ENCODE data around the gene TBX10. TPM values are rescaled to one million over a fixed set of nuclear protein-coding genes. Genes with fewer than 3 reads are reported as not detected.

TBX10 gene
- total and polyA plus RNA-seq, 7 donors: 0.01 TPM; not detected in 6

GRCh38 chr11:67614730-67615714 is 24.5 kb downstream of the TBX10 start:
- intact Hi-C loops (cut with DNase I): loop anchor here in 1 of 2 donors (5.0 kb wide), 1 partner anchor 42 kb away; no protein-coding TSS in a partner anchor
- Histone ChIP-seq H3K36me3 (ENCODE audit: insufficient read depth in 1 of 2, low read depth in 1 of 2) (peaks cover 6 to 36% of the 10 kb centered on the region in 2 donors), H3K27ac (no peak overlapping the region), H3K27me3 (ENCODE audit: insufficient read depth in 3 of 3, low read length in 2 of 3) (peaks cover 0 to 8% (median 0%) of the 10 kb centered on the region in 3 donors), H3K4me1 (peaks cover 4% of the 10 kb centered on the region), H3K9me3 (no peaks in the 10 kb centered on the region), H3K4me3 (no peak overlapping the region)
- DNase-seq (peak; percentile 47 to 74), ATAC-seq (peak; percentile 70 to 83 (median 77))
- 70 to 76% (median 72%) methylated on average over 18 of the region's 18 CpGs for WGBS, 3 donors
- peak; percentile 58 for TF ChIP-seq CTCF (IDR thresholded peaks at IDR 0.05)

- peak; percentile 54 to 79 (median 61) for ATAC-seq
- Histone ChIP-seq H3K4me1 (peaks cover 4% of the 10 kb centered on the region), H3K27ac (peak overlapping the region; percentile 30), H3K4me3 (peak overlapping the region; percentile 53), H3K9me3 (no peaks in the 10 kb centered on the region), H3K36me3 (ENCODE audit: insufficient read depth in 1 of 2, low read depth in 1 of 2) (peaks cover 8 to 45% of the 10 kb centered on the region in 2 donors), H3K27me3 (ENCODE audit: insufficient read depth in 3 of 3, low read length in 2 of 3) (peaks cover 0 to 8% (median 0%) of the 10 kb centered on the region in 3 donors)
- TF ChIP-seq CTCF (IDR thresholded peaks at IDR 0.05): peak; percentile 66
- DNase-seq: peak; percentile 62 to 83
- whole genome bisulfite sequencing, 3 donors: 10 to 19% (median 13%) methylated on average over 22 to 23 of the region's 23 CpGs
- intact Hi-C loops (cut with DNase I): no loop called here
These were observed 25.4 kb downstream of the TBX10 start for GRCh38 chr11:67613960-67614715.

GRCh38 chr11:67613313-67613959 is 26.1 kb downstream of the TBX10 start:
- 79 to 84% (median 81%) methylated on average over 17 of the region's 17 CpGs for WGBS, 3 donors
- ATAC-seq (peak in 2 of 4 donors; percentile 4 to 19), DNase-seq (no peak)
- Histone ChIP-seq H3K4me3 (peak overlapping the region; percentile 53), H3K36me3 (ENCODE audit: insufficient read depth in 1 of 2, low read depth in 1 of 2) (peaks cover 14 to 52% of the 10 kb centered on the region in 2 donors), H3K9me3 (no peaks in the 10 kb centered on the region), H3K27me3 (ENCODE audit: insufficient read depth in 3 of 3, low read length in 2 of 3) (peaks cover 0 to 8% (median 0%) of the 10 kb centered on the region in 3 donors), H3K27ac (peak overlapping the region; percentile 30), H3K4me1 (peaks cover 5% of the 10 kb centered on the region)
- intact Hi-C loops (cut with DNase I): no loop called here
- no peak for TF ChIP-seq CTCF (IDR thresholded peaks at IDR 0.05)

GRCh38 chr11:67612751-67613150 is 26.8 kb downstream of the TBX10 start:
- ATAC-seq: no peak
- no peaks in the 10 kb centered on the region for H3K9me3 ChIP-seq
- intact Hi-C loops (cut with DNase I): no loop called here
- TF ChIP-seq CTCF (IDR thresholded peaks at IDR 0.05): no peak
- H3K4me1 ChIP-seq: peaks cover 12% of the 10 kb centered on the region
- no peak overlapping the region for H3K4me3 ChIP-seq
- H3K36me3 ChIP-seq (ENCODE audit: insufficient read depth in 1 of 2, low read depth in 1 of 2): peaks cover 14 to 56% of the 10 kb centered on the region in 2 donors
- peaks cover 0 to 8% (median 0%) of the 10 kb centered on the region in 3 donors for H3K27me3 ChIP-seq (ENCODE audit: insufficient read depth in 3 of 3, low read length in 2 of 3)
- H3K27ac ChIP-seq: no peak overlapping the region
- DNase-seq: peak in 1 of 2 donors; percentile 38
- 82 to 90% (median 87%) methylated on average over 10 to 13 of the region's 13 CpGs for WGBS, 3 donors

All from psoas muscle (tissue), 8 donors.